Fibroblast of gingiva (primary cell): ENCODE results near the gene PTPRD.

ENCODE experiments used
- DNase-seq: peaks from one replicate; pipeline ENCODE4 v3.0.0-alpha.2; 2011; ENCODE audit warnings: low read depth

Gene PTPRD

GRCh38 chr9:9892217-9892616, 720.6 kb downstream of the PTPRD start:
- DNase-seq: no peak

GRCh38 chr9:9881692-9882091, 731.1 kb downstream of the PTPRD start:
- DNase-seq: no peak

GRCh38 chr9:9874270-9874669, 738.5 kb downstream of the PTPRD start:
- no peak for DNase-seq

GRCh38 chr9:9862235-9862810, 750.5 kb downstream of the PTPRD start:
- no peak for DNase-seq

- DNase-seq: no peak
Observed at GRCh38 chr9:9855177-9856078, 757.4 kb downstream of the PTPRD start.

- DNase-seq: no peak
Observed at GRCh38 chr9:9847750-9848149, 765.1 kb downstream of the PTPRD start.

- no peak for DNase-seq
Observed at GRCh38 chr9:9846557-9846956, 766.2 kb downstream of the PTPRD start.

- peak; percentile 17 for DNase-seq
Observed at GRCh38 chr9:9820436-9820835, 792.4 kb downstream of the PTPRD start.

- no peak for DNase-seq
Observed at GRCh38 chr9:9819886-9820285, 792.9 kb downstream of the PTPRD start.

GRCh38 chr9:9817176-9817575, 795.6 kb downstream of the PTPRD start:
- DNase-seq: no peak

- DNase-seq: no peak
Observed at GRCh38 chr9:9804109-9804508, 808.7 kb downstream of the PTPRD start.

GRCh38 chr9:9799287-9799686, 813.5 kb downstream of the PTPRD start:
- DNase-seq: no peak

- no peak for DNase-seq
Observed at GRCh38 chr9:9792144-9792857, 820.5 kb downstream of the PTPRD start.

- DNase-seq: peak; percentile 3
Observed at GRCh38 chr9:9791611-9792010, 821.2 kb downstream of the PTPRD start.

- DNase-seq: peak; percentile 1
Observed at GRCh38 chr9:9790216-9790872, 822.5 kb downstream of the PTPRD start.

- no peak for DNase-seq
Observed at GRCh38 chr9:9783711-9784110, 829.1 kb downstream of the PTPRD start.

GRCh38 chr9:9783211-9783610, 829.6 kb downstream of the PTPRD start:
- DNase-seq: no peak

GRCh38 chr9:9778293-9778692, 834.5 kb downstream of the PTPRD start:
- DNase-seq: no peak

- DNase-seq: no peak
Observed at GRCh38 chr9:9774471-9774870, 838.3 kb downstream of the PTPRD start.

- no peak for DNase-seq
Observed at GRCh38 chr9:9771314-9771713, 841.5 kb downstream of the PTPRD start.

GRCh38 chr9:9764821-9765220, 848.0 kb downstream of the PTPRD start:
- DNase-seq: peak; percentile 5

- no peak for DNase-seq
Observed at GRCh38 chr9:9754186-9754585, 858.6 kb downstream of the PTPRD start.
